Loucy (cell line): Measurements from ENCODE around the gene CEP128.
"Not testable (repeated sequence)": the region's sequence is repeated elsewhere in the genome, so short reads cannot be mapped to it uniquely, and the experiment has no call there.

Source experiments
- CTCF ChIP-seq: fragments of 200-600 bp; sonication (generic); conservative IDR thresholded peaks from 2 replicates; pipeline ENCODE4 v1.5.1; 2014; ENCODE audit warnings: mild to moderate bottlenecking, antibody characterized with exemption, low read length
- EZH2phosphoT487 ChIP-seq: fragments of 200-600 bp; IDR thresholded peaks from 2 replicates; pipeline ENCODE4 v1.6.1; 2018; ENCODE audit warnings: antibody characterized with exemption, mild to moderate bottlenecking, moderate library complexity, borderline replicate concordance

- not testable (repeated sequence) for TF ChIP-seq CTCF, EZH2phosphoT487
Measured at GRCh38 chr14:80953211-80953610, 11.7 kb upstream of the CEP128 start.
